ENCODE data around the gene TMCO5A. TPM values are rescaled to one million over a fixed set of nuclear protein-coding genes. Genes with fewer than 3 reads are reported as not detected.

Gene TMCO5A
- total and polyA plus RNA-seq, 2 donors (not counting 3 experiments of a cell fraction or from before 2014, with no cell fraction given) = not detected

GRCh38 chr15:37984368-37984767, 49.9 kb downstream of the TMCO5A start:
- H3K4me1 ChIP-seq (ENCODE audit: control insufficient read depth, extremely low read depth, insufficient read depth, low read length) = no peaks in the 10 kb centered on the region
- H3K79me2 ChIP-seq (ENCODE audit: control insufficient read depth, insufficient read depth, low read length) = no peaks in the 10 kb centered on the region
- no peak overlapping the region for H3K4me3 ChIP-seq (replicated peaks in 1 of 3; ENCODE audit: insufficient read depth in 1 of 3, low read depth in 1 of 3, low read length in 3 of 3)
- FAIRE-seq (no peak), DNase-seq (ENCODE audit: low read depth, low spot score) (no peak)
- H3K27me3 ChIP-seq (ENCODE audit: control insufficient read depth in 2 of 2, insufficient read depth in 2 of 2, low read length in 2 of 2) = peaks cover 13 to 63% of the 10 kb centered on the region in 2 experiments
- no peaks in the 10 kb centered on the region for H3K9me1 ChIP-seq (replicated peaks; ENCODE audit: control insufficient read depth, extremely low read depth, insufficient read depth, low read length)
- no peak overlapping the region for H3K9ac ChIP-seq (replicated peaks; ENCODE audit: extremely low read depth, insufficient read depth, low read length)
- H3K36me3 ChIP-seq (ENCODE audit: control insufficient read depth in 2 of 2, extremely low read depth in 1 of 2, insufficient read depth in 2 of 2, low read length in 2 of 2) = no peaks in the 10 kb centered on the region
- BruUV-seq (replicated peaks) = no TSS peak
- ChIA-PET POLR2A (no interaction called here), CTCF (interaction anchor here (1.1 to 1.4 kb wide), 2 partner anchors 11 to 698 kb away, joined by 3 to 4 read pairs; no protein-coding TSS in a partner anchor)
- intact Hi-C loops (cut with micrococcal nuclease) (no loop called here), dilution Hi-C loops (cut with MboI; ENCODE audit: extremely low pct_ligation_motif_present, low sequenced_read_pairs) (no loop called here)
- no peaks in the 10 kb centered on the region for H4K20me1 ChIP-seq (replicated peaks; ENCODE audit: control insufficient read depth, extremely low read depth, insufficient read depth, low read length)
- no peak for TF ChIP-seq POLR2A (IDR thresholded peaks at IDR 0.05; ENCODE audit: low read depth, low read length)
- TF ChIP-seq MAX (IDR thresholded peaks at IDR 0.05; ENCODE audit: insufficient read depth, insufficient read length) = no peak
- TF ChIP-seq, protein P1, sequence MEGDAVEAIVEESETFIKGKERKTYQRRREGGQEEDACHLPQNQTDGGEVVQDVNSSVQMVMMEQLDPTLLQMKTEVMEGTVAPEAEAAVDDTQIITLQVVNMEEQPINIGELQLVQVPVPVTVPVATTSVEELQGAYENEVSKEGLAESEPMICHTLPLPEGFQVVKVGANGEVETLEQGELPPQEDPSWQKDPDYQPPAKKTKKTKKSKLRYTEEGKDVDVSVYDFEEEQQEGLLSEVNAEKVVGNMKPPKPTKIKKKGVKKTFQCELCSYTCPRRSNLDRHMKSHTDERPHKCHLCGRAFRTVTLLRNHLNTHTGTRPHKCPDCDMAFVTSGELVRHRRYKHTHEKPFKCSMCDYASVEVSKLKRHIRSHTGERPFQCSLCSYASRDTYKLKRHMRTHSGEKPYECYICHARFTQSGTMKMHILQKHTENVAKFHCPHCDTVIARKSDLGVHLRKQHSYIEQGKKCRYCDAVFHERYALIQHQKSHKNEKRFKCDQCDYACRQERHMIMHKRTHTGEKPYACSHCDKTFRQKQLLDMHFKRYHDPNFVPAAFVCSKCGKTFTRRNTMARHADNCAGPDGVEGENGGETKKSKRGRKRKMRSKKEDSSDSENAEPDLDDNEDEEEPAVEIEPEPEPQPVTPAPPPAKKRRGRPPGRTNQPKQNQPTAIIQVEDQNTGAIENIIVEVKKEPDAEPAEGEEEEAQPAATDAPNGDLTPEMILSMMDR (IDR thresholded peaks at IDR 0.05; ENCODE audit: extremely low read depth in 1 of 2, insufficient read depth in 1 of 2, low read depth in 1 of 2, low read length in 2 of 2) = no peak
- TF ChIP-seq GATA2 (IDR thresholded peaks at IDR 0.05; ENCODE audit: insufficient read depth, insufficient read length, low read depth, low read length) = no peak
- TF ChIP-seq POLR2AphosphoS5 (IDR thresholded peaks at IDR 0.05; ENCODE audit: insufficient read depth, low read depth, low read length) = no peak
- TF ChIP-seq FOS (IDR thresholded peaks at IDR 0.05; ENCODE audit: borderline replicate concordance, insufficient read depth, low read length) = no peak
- TF ChIP-seq EZH2 (IDR thresholded peaks at IDR 0.05; ENCODE audit: borderline replicate concordance, low read depth, low read length, severe bottlenecking) = no peak
- no peak for TF ChIP-seq JUN (IDR thresholded peaks at IDR 0.05; ENCODE audit: borderline replicate concordance, insufficient read depth, insufficient read length, low read depth)
- TF ChIP-seq MYC (IDR thresholded peaks at IDR 0.05; ENCODE audit: low read depth, low read length) = no peak
- no peak overlapping the region for H3K4me2 ChIP-seq (ENCODE audit: insufficient read depth, low read length)
- no peak overlapping the region for H2AFZ ChIP-seq (ENCODE audit: low read depth, low read length)
- no peaks in the 10 kb centered on the region for H3K9me3 ChIP-seq (replicated peaks; ENCODE audit: control insufficient read depth, insufficient read depth, low read length)
- no peak overlapping the region for H3K27ac ChIP-seq (ENCODE audit: insufficient read depth, low read depth, low read length)

Data from endothelial cell of umbilical vein (primary cell).